Dendritic cell treated with granulocyte-macrophage colony-stimulating factor and Interleukin-4, amounts not matched to agents 40 ng/mL and 50 ng/mL, for 4 days (primary cell): Measurements from ENCODE around the gene C9orf85.
"Not testable (repeated sequence)": the region's sequence is repeated elsewhere in the genome, so short reads cannot be mapped to it uniquely, and the experiment has no call there.

Experiments used
- H3K27ac Mint-ChIP-seq: one replicate; pipeline ENCODE4 v1.8.0; 2022; ENCODE audit warnings: mild to moderate bottlenecking, mixed read lengths
- H3K27me3 Mint-ChIP-seq: one replicate; pipeline ENCODE4 v1.8.0; 2022; ENCODE audit warnings: mild to moderate bottlenecking, mixed read lengths
- H3K36me3 Mint-ChIP-seq: one replicate; pipeline ENCODE4 v1.8.0; 2022; ENCODE audit warnings: low read depth, mixed read lengths
- H3K4me1 Mint-ChIP-seq: one replicate; pipeline ENCODE4 v1.8.0; 2022; ENCODE audit warnings: low read depth, mixed read lengths
- H3K4me3 Mint-ChIP-seq: one replicate; pipeline ENCODE4 v1.8.0; 2022; ENCODE audit warnings: mild to moderate bottlenecking, moderate library complexity, mixed read lengths
- H3K9me3 Mint-ChIP-seq: one replicate; pipeline ENCODE4 v1.8.0; 2022; ENCODE audit warnings: mixed read lengths
- intact Hi-C: fragments of 100-400 bp; cut with micrococcal nuclease; formaldehyde crosslinking; loops from one replicate; pipeline ENCODE4 v1.15.0; 2022

The C9orf85 gene

DNA sequence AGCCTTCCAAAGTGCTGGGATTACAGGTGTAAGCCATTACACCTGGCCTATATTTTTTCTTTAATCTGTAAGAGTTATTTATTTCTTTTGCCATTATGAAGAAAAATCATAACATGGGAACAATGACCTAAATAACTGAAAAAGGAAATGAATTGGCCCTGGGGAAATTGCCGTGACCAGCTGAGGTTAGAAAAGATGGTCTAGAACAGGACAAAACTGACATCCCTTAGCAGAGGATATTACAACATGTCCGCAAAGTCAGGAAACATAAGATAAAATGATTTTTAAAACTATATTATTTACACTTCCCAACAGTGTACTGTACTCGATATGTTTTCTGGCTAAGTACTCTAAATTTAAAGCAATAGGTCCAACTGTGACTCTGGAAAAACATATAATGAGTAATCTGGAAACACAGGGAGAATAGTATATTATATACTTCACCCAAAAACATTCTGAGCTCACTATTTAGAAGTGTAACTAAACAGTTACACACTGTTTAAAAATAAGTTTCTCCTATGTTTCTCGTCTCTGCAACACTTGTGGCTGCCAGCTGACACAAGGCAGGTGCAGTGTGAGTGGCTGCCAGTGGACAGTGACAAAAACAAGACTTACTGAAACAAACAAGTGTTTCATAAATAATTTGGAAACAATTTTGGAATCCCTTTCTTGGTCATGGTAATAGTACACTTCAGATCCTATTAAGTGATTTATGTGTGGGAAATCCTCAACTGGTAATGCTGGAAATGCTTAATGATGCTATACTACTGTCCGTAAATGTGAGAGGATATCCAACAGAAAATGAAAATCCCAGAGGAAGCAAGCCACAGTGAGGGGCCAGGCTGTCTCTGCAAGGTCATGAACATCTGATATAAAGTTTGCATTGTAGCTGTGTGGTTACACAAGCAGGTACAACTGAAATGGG lies 69.1 kb downstream of the C9orf85 start:
- H3K27me3 Mint-ChIP-seq = no peaks in the 10 kb centered on the region
- H3K36me3 Mint-ChIP-seq = peaks cover 13% of the 10 kb centered on the region
- H3K4me1 Mint-ChIP-seq = no peaks in the 10 kb centered on the region
- no peak overlapping the region for H3K4me3 Mint-ChIP-seq
- H3K9me3 Mint-ChIP-seq = no peaks in the 10 kb centered on the region
- no peak overlapping the region for H3K27ac Mint-ChIP-seq
- intact Hi-C loops = no loop called here

- H3K27ac Mint-ChIP-seq = no peak overlapping the region
- H3K36me3 Mint-ChIP-seq = peaks cover 12% of the 10 kb centered on the region
- no peaks in the 10 kb centered on the region for H3K9me3 Mint-ChIP-seq
- no peaks in the 10 kb centered on the region for H3K27me3 Mint-ChIP-seq
- H3K4me3 Mint-ChIP-seq = no peak overlapping the region
- intact Hi-C loops = no loop called here
- H3K4me1 Mint-ChIP-seq = no peaks in the 10 kb centered on the region
These were observed 70.5 kb downstream of the C9orf85 start for GRCh38 chr9:71981944-71982343.

DNA sequence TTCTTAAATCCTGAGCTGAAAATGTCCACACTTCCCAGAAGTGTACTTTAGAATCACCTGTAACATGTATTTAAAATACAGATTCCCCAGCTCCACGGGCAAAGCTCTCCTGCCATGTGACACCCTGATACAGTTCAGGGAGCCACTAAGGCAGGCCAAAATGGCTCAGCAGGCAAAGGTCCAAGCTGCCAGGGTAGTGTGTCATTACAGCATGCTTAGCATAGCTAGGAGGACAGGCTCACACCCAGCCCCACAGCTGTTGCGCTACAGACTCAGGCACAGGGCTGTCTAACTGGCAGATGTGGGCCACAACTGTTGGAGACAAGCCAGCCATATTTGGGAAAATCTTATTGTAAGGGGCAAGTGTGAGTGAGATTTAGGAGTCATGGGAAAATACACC lies 73.0 kb downstream of the C9orf85 start:
- Mint-ChIP-seq H3K9me3 (no peaks in the 10 kb centered on the region), H3K27me3 (no peaks in the 10 kb centered on the region), H3K27ac (no peak overlapping the region), H3K4me1 (no peaks in the 10 kb centered on the region), H3K4me3 (no peak overlapping the region), H3K36me3 (peaks cover 12% of the 10 kb centered on the region)
- intact Hi-C loops = no loop called here

GRCh38 chr9:71984831-71985281 lies 73.4 kb downstream of the C9orf85 start:
- Mint-ChIP-seq H3K27me3 (no peaks in the 10 kb centered on the region), H3K4me3 (no peak overlapping the region), H3K9me3 (no peaks in the 10 kb centered on the region), H3K36me3 (peaks cover 12% of the 10 kb centered on the region), H3K4me1 (no peaks in the 10 kb centered on the region), H3K27ac (no peak overlapping the region)
- intact Hi-C loops = no loop called here

DNA sequence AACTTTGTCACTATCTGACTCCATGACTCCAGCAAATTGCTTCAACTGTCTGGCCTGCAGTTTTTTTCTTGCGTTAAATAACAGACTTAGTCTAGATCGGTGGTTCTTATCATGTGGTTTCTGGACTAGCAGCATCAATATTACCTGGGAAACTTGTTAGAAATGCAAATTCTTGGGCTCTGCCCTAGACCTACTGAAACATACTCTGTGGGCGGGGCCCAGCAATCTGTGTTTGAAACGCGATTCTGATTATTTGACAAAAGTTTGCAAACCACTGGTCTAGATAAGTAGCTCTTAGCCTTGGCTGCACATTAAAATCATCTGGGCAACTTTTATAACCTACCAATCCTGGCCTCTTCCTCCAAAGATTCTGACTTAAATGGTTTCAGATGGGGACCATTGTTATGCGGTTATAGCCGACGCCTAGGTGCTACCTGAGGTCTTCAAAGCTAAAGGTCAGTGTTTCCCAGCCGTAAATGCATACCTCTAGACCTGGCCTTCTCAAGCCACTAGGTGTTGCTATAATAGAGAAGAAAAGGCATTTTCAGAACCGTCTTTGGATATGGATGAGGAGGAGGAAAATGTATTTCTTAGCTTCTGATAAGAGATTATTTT lies 74.0 kb downstream of the C9orf85 start:
- Mint-ChIP-seq H3K4me1 (no peaks in the 10 kb centered on the region), H3K9me3 (no peaks in the 10 kb centered on the region), H3K27ac (no peak overlapping the region), H3K36me3 (peaks cover 12% of the 10 kb centered on the region), H3K27me3 (no peaks in the 10 kb centered on the region), H3K4me3 (no peak overlapping the region)
- intact Hi-C loops = no loop called here

- peaks cover 12% of the 10 kb centered on the region for H3K36me3 Mint-ChIP-seq
- H3K27ac Mint-ChIP-seq = no peak overlapping the region
- H3K4me1 Mint-ChIP-seq = no peaks in the 10 kb centered on the region
- no peak overlapping the region for H3K4me3 Mint-ChIP-seq
- intact Hi-C loops = no loop called here
- H3K9me3 Mint-ChIP-seq = no peaks in the 10 kb centered on the region
- no peaks in the 10 kb centered on the region for H3K27me3 Mint-ChIP-seq
These were observed 75.5 kb downstream of the C9orf85 start for GRCh38 chr9:71986900-71987299.

GRCh38 chr9:71987471-71988371 lies 76.3 kb downstream of the C9orf85 start:
- H3K36me3 Mint-ChIP-seq = peaks cover 9% of the 10 kb centered on the region
- H3K4me1 Mint-ChIP-seq = no peaks in the 10 kb centered on the region
- H3K4me3 Mint-ChIP-seq = no peak overlapping the region
- intact Hi-C loops = no loop called here
- H3K27ac Mint-ChIP-seq = no peak overlapping the region
- H3K9me3 Mint-ChIP-seq = no peaks in the 10 kb centered on the region
- no peaks in the 10 kb centered on the region for H3K27me3 Mint-ChIP-seq

- H3K36me3 Mint-ChIP-seq = no peaks in the 10 kb centered on the region
- no peaks in the 10 kb centered on the region for H3K4me1 Mint-ChIP-seq
- no peak overlapping the region for H3K4me3 Mint-ChIP-seq
- H3K27ac Mint-ChIP-seq = no peak overlapping the region
- intact Hi-C loops = no loop called here
- H3K27me3 Mint-ChIP-seq = no peaks in the 10 kb centered on the region
- H3K9me3 Mint-ChIP-seq = no peaks in the 10 kb centered on the region
These were observed 79.0 kb downstream of the C9orf85 start for GRCh38 chr9:71990466-71990865.

DNA sequence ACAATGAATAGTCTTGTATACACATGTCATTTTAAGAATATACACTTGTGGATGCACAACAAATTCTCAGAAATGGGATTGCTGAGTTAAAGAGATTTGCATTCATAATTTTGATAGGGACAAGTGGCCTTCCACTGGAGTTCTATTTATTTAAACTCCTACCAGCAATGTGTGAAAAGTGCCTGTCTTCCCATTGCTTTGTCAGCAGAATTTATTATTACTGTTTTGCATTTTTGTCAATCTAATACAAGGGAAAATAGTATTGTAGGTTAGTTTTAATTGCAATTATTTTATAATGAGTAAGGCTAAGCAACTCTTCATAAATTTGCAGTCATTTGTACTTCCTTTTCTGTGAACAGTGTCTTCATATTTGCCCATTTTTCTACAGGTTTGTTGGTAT lies 94.0 kb downstream of the C9orf85 start:
- Mint-ChIP-seq H3K9me3 (no peaks in the 10 kb centered on the region), H3K27ac (no peak overlapping the region), H3K36me3 (no peaks in the 10 kb centered on the region), H3K4me3 (no peak overlapping the region), H3K27me3 (no peaks in the 10 kb centered on the region), H3K4me1 (no peaks in the 10 kb centered on the region)
- intact Hi-C loops = no loop called here

DNA sequence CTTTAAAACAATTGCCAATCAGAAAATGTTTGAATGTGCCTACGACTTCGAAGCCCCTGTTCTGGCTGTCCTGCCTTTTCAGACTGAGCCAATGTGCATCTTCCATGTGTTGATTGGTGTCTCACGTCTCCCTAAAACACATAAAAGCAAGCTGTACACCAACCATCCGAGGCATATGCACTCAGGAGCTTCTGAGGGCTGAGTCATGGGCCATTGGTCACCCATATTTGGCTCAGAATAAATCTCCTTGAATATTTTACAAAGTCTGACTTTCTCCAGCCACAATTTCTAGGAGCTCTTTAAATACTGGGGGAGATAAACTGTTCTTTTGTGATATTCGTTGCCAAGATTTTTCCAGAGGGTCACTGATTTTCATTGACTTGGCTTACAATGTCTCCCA lies 95.1 kb downstream of the C9orf85 start:
- no peaks in the 10 kb centered on the region for H3K9me3 Mint-ChIP-seq
- no peak overlapping the region for H3K4me3 Mint-ChIP-seq
- H3K27me3 Mint-ChIP-seq = no peaks in the 10 kb centered on the region
- no peaks in the 10 kb centered on the region for H3K36me3 Mint-ChIP-seq
- intact Hi-C loops = no loop called here
- no peaks in the 10 kb centered on the region for H3K4me1 Mint-ChIP-seq
- no peak overlapping the region for H3K27ac Mint-ChIP-seq

GRCh38 chr9:72007726-72008125 lies 96.3 kb downstream of the C9orf85 start:
- H3K27me3 Mint-ChIP-seq, H3K9me3 Mint-ChIP-seq, intact Hi-C loops, H3K36me3 Mint-ChIP-seq, H3K4me3 Mint-ChIP-seq, H3K4me1 Mint-ChIP-seq, H3K27ac Mint-ChIP-seq: not testable (repeated sequence)

DNA sequence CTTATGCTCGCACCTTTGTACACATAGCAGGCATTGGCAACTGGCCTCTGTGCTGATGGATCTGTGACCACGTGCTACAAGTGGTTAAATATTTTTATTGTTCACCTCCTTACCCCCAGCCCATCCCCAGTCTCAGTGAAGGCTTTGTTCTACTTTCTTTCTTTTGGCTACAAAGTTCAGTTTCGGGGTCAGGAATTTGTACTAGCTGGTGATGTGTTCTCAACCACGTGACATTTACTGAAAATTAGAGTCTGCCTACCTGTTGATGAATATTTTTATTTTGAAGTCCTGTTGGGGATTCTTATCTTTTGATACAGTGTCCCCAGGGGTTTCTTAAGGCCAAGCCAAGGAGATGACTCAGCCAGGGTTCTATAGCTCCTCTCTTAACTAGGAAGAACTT lies 101.2 kb downstream of the C9orf85 start:
- Mint-ChIP-seq H3K36me3 (no peaks in the 10 kb centered on the region), H3K27ac (no peak overlapping the region), H3K4me3 (no peak overlapping the region), H3K27me3 (no peaks in the 10 kb centered on the region), H3K4me1 (no peaks in the 10 kb centered on the region), H3K9me3 (no peaks in the 10 kb centered on the region)
- intact Hi-C loops = no loop called here

DNA sequence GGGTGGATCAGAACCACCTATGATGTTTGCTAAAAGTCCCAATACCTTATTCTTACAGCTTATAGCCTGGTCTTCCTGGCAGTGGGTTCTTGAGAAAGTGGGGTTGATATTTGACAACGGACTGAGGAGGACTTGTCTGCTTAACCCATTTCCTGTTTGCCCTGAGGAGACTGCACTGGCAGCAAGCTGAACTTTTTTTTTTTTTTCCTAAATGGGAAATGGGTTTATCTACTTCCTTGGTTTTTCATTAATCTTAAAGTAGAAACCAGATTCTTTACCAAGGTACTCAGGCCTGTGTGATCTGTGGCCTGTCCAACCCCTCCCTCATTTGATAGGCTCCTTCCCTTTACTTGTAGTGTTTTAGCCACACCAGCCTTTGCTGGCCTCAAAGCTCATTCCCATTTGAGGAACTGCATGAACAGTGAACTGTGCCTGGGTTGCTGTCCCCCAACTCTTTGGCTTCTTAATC lies 101.9 kb downstream of the C9orf85 start:
- Mint-ChIP-seq H3K4me1 (no peaks in the 10 kb centered on the region), H3K4me3 (no peak overlapping the region), H3K9me3 (no peaks in the 10 kb centered on the region), H3K27me3 (no peaks in the 10 kb centered on the region), H3K36me3 (no peaks in the 10 kb centered on the region), H3K27ac (no peak overlapping the region)
- intact Hi-C loops = no loop called here

DNA sequence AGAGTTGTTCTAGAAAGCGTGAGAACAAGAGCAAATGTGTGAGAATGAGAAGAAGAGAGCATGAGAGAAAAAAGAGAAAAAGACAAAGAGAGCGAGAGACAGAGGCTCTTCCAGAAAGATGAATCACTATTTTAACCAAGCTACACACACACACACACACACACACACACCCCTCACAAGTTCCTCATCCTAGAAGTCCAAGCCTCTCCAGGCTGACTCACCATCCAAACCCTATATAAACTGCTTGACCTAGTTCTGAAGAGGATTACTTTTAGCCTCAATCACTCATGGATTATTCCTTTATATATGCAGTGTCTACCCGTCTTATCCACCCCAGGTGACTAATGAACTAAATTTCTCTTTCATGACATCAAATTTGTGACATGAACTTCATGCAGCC lies 111.4 kb downstream of the C9orf85 start:
- H3K4me1 Mint-ChIP-seq = peaks cover 8% of the 10 kb centered on the region
- no peaks in the 10 kb centered on the region for H3K36me3 Mint-ChIP-seq
- H3K9me3 Mint-ChIP-seq = no peaks in the 10 kb centered on the region
- H3K4me3 Mint-ChIP-seq = no peak overlapping the region
- no peaks in the 10 kb centered on the region for H3K27me3 Mint-ChIP-seq
- intact Hi-C loops = loop anchor here (10.0 kb wide), 1 partner anchor 418 kb away; no protein-coding TSS in a partner anchor
- H3K27ac Mint-ChIP-seq = no peak overlapping the region
